DND-41 (cell line): ENCODE results near the gene GAPT.
A peak's percentile ranks its signal among the peaks of the same experiment; 100 is the strongest.

Experiments
- ATAC-seq: fragments of 200-7000 bp; cut with Tn5 transposase; 3 replicates; pipeline ENCODE4 v1.9.1; 2021; ENCODE audit warnings: low read depth; ENCODE audit not compliant: insufficient read depth
- DNase-seq: peaks from one replicate; pipeline ENCODE4 v3.0.0-alpha.2; 2020
- H2AFZ ChIP-seq: 2 replicates; pipeline ENCODE4 v1.6.0; 2012; ENCODE audit warnings: low read depth, low read length
- H3K27ac ChIP-seq: 2 replicates; pipeline ENCODE4 v1.5.1; 2012; ENCODE audit warnings: low read length, inconsistent platforms
- H3K27me3 ChIP-seq: fragments of 200-600 bp; sonication (generic); 2 replicates; pipeline ENCODE4 v1.6.0; 2012; ENCODE audit warnings: low read length, mild to moderate bottlenecking, inconsistent platforms; ENCODE audit not compliant: insufficient read depth, poor library complexity
- H3K36me3 ChIP-seq: 2 replicates; pipeline ENCODE4 v1.5.1; 2012; ENCODE audit warnings: low read length, inconsistent platforms; ENCODE audit not compliant: insufficient read depth
- H3K4me1 ChIP-seq: 2 replicates; pipeline ENCODE4 v1.5.1; 2012; ENCODE audit warnings: mild to moderate bottlenecking, low read length; ENCODE audit not compliant: insufficient read depth
- H3K4me2 ChIP-seq: 2 replicates; pipeline ENCODE4 v1.6.0; 2012; ENCODE audit warnings: mild to moderate bottlenecking, moderate library complexity, low read length, inconsistent platforms; ENCODE audit not compliant: insufficient read depth
- H3K4me3 ChIP-seq, 2 experiments: fragments of 200-600 bp in 1 of 2; shearing (Covaris generic) in 1 of 2; 2 replicates each; pipeline ENCODE4 v1.5.1; 2012 to 2016; ENCODE audit warnings: inconsistent platforms in 2 of 2, low read length in 2 of 2, mild to moderate bottlenecking in 2 of 2, low read depth in 1 of 2, moderate library complexity in 1 of 2
- H3K79me2 ChIP-seq: 2 replicates; pipeline ENCODE4 v1.6.0; 2012; ENCODE audit warnings: low read length, inconsistent platforms; ENCODE audit not compliant: insufficient read depth
- H3K9ac ChIP-seq: 2 replicates; pipeline ENCODE4 v1.6.0; 2012; ENCODE audit warnings: low read depth, mild to moderate bottlenecking, inconsistent platforms, low read length, moderate library complexity
- H3K9me3 ChIP-seq: 2 replicates; pipeline ENCODE4 v1.5.1; 2012; ENCODE audit warnings: low read length, moderate library complexity, mild to moderate bottlenecking, inconsistent platforms; ENCODE audit not compliant: insufficient read depth, severe bottlenecking
- H4K20me1 ChIP-seq: 2 replicates; pipeline ENCODE4 v1.6.0; 2012; ENCODE audit warnings: low read length; ENCODE audit not compliant: insufficient read depth
- EZH2 ChIP-seq: IDR thresholded peaks from 3 replicates; pipeline ENCODE4 v1.6.1; 2012; ENCODE audit warnings: borderline replicate concordance, low read depth, mild to moderate bottlenecking, moderate library complexity, low read length, inconsistent platforms; ENCODE audit not compliant: severe bottlenecking
- TF ChIP-seq, protein P1 (sequence below): IDR thresholded peaks from 2 replicates; pipeline ENCODE4 v1.5.1; 2012; ENCODE audit warnings: borderline replicate concordance, low read length, moderate library complexity, mild to moderate bottlenecking; ENCODE audit not compliant: poor library complexity, severe bottlenecking; ENCODE audit errors: extremely low read depth

Gene GAPT

GRCh38 chr5:58477760-58478376 lies 13.4 kb upstream of the GAPT start:
- no peaks in the 10 kb centered on the region for H3K27me3 ChIP-seq
- no peak overlapping the region for H3K27ac ChIP-seq
- no peaks in the 10 kb centered on the region for H3K79me2 ChIP-seq
- no peak for DNase-seq
- no peak overlapping the region for H2AFZ ChIP-seq
- no peak for ATAC-seq
- no peak overlapping the region for H3K4me2 ChIP-seq
- H3K4me3 ChIP-seq = no peak overlapping the region
- no peak for TF ChIP-seq EZH2
- TF ChIP-seq, protein P1, sequence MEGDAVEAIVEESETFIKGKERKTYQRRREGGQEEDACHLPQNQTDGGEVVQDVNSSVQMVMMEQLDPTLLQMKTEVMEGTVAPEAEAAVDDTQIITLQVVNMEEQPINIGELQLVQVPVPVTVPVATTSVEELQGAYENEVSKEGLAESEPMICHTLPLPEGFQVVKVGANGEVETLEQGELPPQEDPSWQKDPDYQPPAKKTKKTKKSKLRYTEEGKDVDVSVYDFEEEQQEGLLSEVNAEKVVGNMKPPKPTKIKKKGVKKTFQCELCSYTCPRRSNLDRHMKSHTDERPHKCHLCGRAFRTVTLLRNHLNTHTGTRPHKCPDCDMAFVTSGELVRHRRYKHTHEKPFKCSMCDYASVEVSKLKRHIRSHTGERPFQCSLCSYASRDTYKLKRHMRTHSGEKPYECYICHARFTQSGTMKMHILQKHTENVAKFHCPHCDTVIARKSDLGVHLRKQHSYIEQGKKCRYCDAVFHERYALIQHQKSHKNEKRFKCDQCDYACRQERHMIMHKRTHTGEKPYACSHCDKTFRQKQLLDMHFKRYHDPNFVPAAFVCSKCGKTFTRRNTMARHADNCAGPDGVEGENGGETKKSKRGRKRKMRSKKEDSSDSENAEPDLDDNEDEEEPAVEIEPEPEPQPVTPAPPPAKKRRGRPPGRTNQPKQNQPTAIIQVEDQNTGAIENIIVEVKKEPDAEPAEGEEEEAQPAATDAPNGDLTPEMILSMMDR = peak; percentile 24
- H3K9ac ChIP-seq = no peak overlapping the region
- H3K36me3 ChIP-seq = no peaks in the 10 kb centered on the region
- H4K20me1 ChIP-seq = no peaks in the 10 kb centered on the region
- peaks cover 3% of the 10 kb centered on the region for H3K9me3 ChIP-seq
- H3K4me1 ChIP-seq = no peaks in the 10 kb centered on the region

GRCh38 chr5:58481066-58481676 lies 10.1 kb upstream of the GAPT start:
- no peaks in the 10 kb centered on the region for H3K79me2 ChIP-seq
- H3K4me1 ChIP-seq = no peaks in the 10 kb centered on the region
- no peak overlapping the region for H3K9ac ChIP-seq
- H3K9me3 ChIP-seq = no peaks in the 10 kb centered on the region
- H3K27me3 ChIP-seq = no peaks in the 10 kb centered on the region
- H3K36me3 ChIP-seq = no peaks in the 10 kb centered on the region
- DNase-seq = no peak
- no peak overlapping the region for H3K4me3 ChIP-seq
- no peak for TF ChIP-seq EZH2
- TF ChIP-seq, protein P1 = no peak
- H3K4me2 ChIP-seq = no peak overlapping the region
- no peak overlapping the region for H3K27ac ChIP-seq
- no peaks in the 10 kb centered on the region for H4K20me1 ChIP-seq
- ATAC-seq = no peak
- H2AFZ ChIP-seq = no peak overlapping the region

- Histone ChIP-seq H2AFZ (no peak overlapping the region), H3K9me3 (no peaks in the 10 kb centered on the region), H3K4me2 (no peak overlapping the region), H3K4me3 (no peak overlapping the region), H3K36me3 (no peaks in the 10 kb centered on the region), H3K79me2 (no peaks in the 10 kb centered on the region), H3K27ac (no peak overlapping the region), H3K4me1 (no peaks in the 10 kb centered on the region), H3K27me3 (no peaks in the 10 kb centered on the region), H3K9ac (no peak overlapping the region), H4K20me1 (no peaks in the 10 kb centered on the region)
- no peak for ATAC-seq
- no peak for DNase-seq
- no peak for TF ChIP-seq EZH2
- TF ChIP-seq, protein P1 = no peak
Observed at GRCh38 chr5:58481828-58482227, 9.4 kb upstream of the GAPT start.
